GM19351 (cell line): Measurements from ENCODE around the gene ROGDI.
A peak's percentile ranks its signal among the peaks of the same experiment; 100 is the strongest.

ENCODE experiments used
- ATAC-seq: cut with Tn5 transposase; IDR thresholded peaks from one replicate; pipeline ENCODE4 v1.9.1; 2021; ENCODE audit warnings: mild to moderate bottlenecking, moderate library complexity; ENCODE audit not compliant: unreplicated experiment

ROGDI gene

GRCh38 chr16:4814046-4814445 is 11.6 kb upstream of the ROGDI start:
- ATAC-seq = no peak

- ATAC-seq = no peak
Measured at GRCh38 chr16:4813251-4814003, 11.0 kb upstream of the ROGDI start.

GRCh38 chr16:4811773-4812172 is 9.3 kb upstream of the ROGDI start:
- ATAC-seq = no peak

GRCh38 chr16:4811242-4811641 is 8.8 kb upstream of the ROGDI start:
- ATAC-seq = no peak

- ATAC-seq = no peak
Measured at GRCh38 chr16:4806280-4806679, 3.8 kb upstream of the ROGDI start.

- ATAC-seq = no peak
Measured at GRCh38 chr16:4805231-4805630, 2.8 kb upstream of the ROGDI start.

- no peak for ATAC-seq
Measured at GRCh38 chr16:4803898-4804762, 1.7 kb upstream of the ROGDI start.

GRCh38 chr16:4803401-4803844 is 990 bp upstream of the ROGDI start:
- ATAC-seq = no peak

- ATAC-seq = peak; percentile 89
Measured at GRCh38 chr16:4802659-4803287, 340 bp upstream of the ROGDI start.

GRCh38 chr16:4801051-4801961 is 1.1 kb downstream of the ROGDI start:
- ATAC-seq = no peak

- no peak for ATAC-seq
Measured at GRCh38 chr16:4800290-4801041, 2.0 kb downstream of the ROGDI start.

GRCh38 chr16:4799171-4799855 is 3.1 kb downstream of the ROGDI start:
- no peak for ATAC-seq

GRCh38 chr16:4798456-4798855 is 4.0 kb downstream of the ROGDI start:
- no peak for ATAC-seq

GRCh38 chr16:4797805-4798252 is 4.6 kb downstream of the ROGDI start:
- no peak for ATAC-seq

- no peak for ATAC-seq
Measured at GRCh38 chr16:4796982-4797804, 5.2 kb downstream of the ROGDI start.

GRCh38 chr16:4795828-4796572 is 6.4 kb downstream of the ROGDI start:
- ATAC-seq = no peak

- no peak for ATAC-seq
Measured at GRCh38 chr16:4795181-4795827, 7.1 kb downstream of the ROGDI start, which contains the start of gene SMIM22. SMIM22 (plus strand) TSS chr16:4795369; CDS start chr16:4795735, 366 bp downstream.
